HG03025 (cell line): Measurements from ENCODE around the gene UBE2QL1.

Experiments
- ATAC-seq: cut with Tn5 transposase; IDR thresholded peaks from one replicate; pipeline ENCODE4 v1.9.1; 2021; ENCODE audit warnings: mild to moderate bottlenecking, moderate library complexity; ENCODE audit not compliant: unreplicated experiment, low FRiP score

The UBE2QL1 gene, protein sequence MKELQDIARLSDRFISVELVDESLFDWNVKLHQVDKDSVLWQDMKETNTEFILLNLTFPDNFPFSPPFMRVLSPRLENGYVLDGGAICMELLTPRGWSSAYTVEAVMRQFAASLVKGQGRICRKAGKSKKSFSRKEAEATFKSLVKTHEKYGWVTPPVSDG

DNA sequence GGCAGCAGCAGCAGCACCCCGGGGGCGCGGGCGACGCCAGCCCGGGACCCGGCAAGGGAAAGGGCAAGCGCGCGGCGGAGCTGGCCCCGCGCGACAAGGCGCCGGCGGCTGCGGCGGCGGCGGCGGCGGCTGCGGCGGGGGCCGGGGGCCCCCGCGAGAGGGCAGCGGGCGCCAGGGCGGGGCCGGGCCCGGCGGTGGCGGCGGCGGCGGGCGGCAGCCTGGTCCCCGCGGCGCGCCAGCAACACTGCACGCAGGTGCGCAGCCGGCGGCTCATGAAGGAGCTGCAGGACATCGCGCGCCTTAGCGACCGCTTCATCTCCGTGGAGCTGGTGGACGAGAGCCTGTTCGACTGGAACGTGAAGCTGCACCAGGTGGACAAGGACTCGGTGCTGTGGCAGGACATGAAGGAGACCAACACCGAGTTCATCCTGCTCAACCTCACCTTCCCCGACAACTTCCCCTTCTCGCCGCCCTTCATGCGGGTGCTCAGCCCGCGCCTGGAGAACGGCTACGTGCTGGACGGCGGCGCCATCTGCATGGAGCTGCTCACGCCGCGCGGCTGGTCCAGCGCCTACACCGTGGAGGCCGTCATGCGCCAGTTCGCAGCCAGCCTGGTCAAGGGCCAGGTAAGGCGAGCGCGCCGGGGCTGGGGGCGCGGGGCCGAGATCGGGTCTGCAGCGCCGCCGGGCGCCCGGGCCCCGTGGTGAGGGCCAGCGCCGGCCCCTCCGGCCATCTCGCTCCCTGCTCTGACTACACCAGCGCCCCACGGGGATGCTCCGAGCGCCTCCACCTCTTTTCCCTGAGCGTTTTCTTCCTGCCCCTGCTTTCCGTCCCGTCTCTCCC, at the start of gene UBE2QL1:
TSS of gene UBE2QL1 (plus strand) at position 238 of the 843 bp plus-strand sequence. CDS start at position 273, 35 bp downstream.
- ATAC-seq: peak; percentile 52

DNA sequence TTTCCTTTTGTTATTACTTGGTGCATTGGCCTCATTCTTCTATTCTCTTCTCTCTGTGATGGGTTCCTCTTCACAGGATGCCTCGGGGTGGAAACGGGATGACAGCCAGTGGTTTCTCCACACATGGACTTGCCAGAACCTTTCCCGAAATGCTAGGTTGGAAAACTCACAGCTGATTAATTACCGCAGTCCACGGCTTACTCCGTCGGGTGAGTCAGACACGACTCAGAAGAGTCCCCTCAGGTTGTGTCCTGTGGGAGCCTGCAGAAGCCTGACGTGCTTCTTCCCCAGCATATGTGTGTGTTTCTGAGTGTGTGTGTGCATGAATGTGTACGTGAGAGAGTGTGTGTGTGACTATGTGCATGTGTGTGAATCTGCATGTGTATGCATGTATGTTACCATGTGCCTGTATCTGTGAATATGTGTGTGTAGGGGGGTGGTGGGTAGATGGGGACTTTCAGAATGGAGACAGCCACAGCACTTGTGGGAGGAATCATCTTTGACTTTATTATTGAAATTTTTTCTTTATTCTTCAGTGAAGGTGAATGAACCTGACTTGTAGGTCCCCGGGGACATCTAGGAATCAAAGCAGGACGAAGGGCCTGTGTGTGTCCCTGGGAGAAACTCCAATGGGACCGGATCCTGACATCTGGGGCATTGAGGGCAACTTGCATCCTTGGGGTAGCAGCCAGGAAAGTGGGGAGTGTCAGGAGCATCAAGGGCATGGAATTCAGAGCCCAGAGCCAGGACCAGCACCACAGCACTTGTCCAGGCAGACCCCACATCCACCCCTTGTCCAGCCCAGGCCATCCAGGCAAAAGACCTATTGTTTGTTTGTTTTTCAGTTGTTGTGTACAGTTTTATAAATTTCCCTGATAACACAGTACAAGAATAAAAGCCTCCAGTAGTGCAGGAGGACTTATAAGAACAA, 48.4 kb upstream of the UBE2QL1 start:
- no peak for ATAC-seq

DNA sequence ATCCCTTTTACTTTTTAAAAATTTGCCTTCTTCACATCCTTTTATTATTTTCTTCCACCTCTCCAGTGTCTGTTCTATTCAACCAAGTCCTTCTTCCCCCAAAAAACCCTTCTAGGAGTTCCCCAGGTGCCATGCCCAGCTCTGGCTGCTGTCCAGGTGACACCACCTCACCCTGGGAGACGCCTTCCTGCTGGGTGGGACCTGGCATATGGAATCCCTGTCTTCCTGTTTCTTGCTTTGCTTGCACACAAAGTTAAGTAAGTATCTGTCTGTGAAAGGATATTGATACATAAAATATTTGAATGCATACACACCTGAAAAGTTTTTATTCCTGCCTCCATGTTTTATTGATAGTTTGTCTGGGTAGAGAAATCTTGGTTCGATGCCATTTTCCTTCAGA, 47.2 kb upstream of the UBE2QL1 start:
- ATAC-seq: no peak

DNA sequence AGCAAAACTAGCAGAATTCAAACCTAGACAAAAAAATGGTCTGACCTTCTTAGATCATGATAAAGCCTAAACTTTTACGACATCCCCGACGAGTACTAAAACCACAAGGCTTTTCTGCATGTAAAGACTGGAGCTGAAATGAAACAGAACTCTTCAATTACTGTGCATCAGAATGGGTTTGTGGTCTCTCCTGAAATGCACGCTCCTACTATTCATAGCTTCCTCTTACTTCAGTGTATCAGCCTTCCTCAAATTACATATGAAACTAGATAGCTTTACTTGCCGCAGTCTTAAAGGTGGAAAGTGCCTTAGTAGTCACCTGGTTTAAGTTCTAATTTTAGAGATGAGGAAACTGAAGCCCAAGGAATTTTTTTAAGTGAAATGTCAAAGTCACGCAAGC, 45.7 kb upstream of the UBE2QL1 start:
- peak; percentile 52 for ATAC-seq

DNA sequence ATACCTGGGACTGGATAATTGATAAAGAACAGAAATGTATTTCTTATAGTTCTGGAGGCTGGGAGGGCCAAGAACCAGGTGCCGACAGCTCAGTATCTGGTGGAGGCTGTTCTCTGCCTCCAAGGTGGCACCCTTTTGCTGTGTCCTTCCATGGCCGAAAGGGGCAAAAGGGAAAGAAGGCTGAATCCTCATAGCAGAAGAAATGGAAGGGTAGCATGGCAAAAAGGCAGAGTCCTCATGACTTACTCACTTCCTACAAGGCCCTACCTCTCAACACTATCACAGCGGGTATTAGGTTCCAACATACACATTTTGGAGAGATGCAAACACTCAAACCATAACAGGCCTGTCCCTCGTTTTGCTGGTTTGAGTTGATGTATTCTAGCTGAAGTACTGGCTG, 45.2 kb upstream of the UBE2QL1 start:
- ATAC-seq: no peak

DNA sequence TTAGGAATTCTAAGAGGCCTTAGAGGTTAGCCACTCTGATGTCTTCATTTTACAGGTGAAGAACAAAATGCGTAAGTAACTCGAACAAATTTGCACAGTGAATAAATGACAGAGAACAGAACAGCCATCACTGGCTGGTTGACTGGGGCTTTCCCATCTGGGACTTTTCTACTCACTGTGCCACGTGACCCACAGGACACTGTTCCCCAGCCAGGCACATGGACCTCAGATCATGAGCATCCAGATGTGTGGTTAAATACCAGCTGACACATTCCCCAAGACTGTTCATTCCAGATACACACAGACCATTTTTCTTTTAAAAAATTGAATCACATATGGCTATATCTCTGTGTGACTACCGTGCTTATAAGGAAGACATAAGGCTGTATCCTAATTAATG, 44.5 kb upstream of the UBE2QL1 start:
- no peak for ATAC-seq

DNA sequence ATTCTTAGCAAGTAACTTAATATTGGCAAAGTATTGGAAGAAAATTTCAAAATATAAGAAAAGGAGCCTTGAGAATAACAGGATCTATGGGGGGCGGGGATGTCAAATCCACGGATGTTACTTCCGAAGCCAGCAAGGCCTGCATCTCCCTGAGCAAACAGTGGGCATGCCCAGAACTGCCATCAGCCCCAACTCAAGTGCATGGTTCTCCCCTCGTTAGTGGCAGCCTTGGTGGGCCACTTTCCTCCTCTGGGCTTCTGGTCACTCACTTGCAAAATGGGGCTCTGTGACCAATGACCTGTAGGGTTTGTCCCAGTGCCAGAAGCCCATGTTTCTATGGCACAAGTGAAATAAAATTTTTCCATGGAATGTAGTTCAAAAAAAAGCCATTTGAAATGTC, 43.1 kb upstream of the UBE2QL1 start:
- no peak for ATAC-seq

DNA sequence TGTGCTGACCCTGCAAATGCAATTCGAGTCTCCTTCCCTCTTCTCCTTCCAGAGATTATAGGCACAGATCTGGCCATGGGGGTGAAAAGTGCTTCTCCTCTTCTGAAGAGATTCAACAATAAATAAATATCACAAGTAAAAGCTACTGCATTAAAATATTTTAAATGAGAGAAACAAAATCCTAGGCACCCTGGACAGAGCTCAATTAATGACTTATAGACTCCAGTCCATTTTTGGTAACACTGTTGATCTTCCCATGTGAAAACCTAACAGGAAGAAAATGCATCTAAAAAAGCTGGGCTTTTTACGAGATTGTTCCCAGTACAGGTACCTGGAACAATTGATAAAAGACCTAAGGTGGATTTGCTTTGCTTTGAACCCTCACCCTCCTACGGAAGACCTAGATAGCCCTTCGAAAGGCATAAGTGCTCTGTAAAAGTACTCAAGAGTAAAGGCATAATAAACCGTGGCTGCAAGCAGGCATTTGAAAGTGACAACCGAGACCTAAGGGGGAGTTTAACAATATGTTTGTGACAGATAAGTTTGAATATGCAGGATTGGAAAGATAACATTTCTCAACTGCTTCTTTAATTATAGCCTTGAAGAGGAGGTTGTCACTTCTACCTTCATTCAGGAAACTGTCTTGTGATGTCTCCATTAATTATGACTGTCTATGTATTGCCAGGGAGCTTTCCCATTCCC, 41.0 kb upstream of the UBE2QL1 start:
- no peak for ATAC-seq

DNA sequence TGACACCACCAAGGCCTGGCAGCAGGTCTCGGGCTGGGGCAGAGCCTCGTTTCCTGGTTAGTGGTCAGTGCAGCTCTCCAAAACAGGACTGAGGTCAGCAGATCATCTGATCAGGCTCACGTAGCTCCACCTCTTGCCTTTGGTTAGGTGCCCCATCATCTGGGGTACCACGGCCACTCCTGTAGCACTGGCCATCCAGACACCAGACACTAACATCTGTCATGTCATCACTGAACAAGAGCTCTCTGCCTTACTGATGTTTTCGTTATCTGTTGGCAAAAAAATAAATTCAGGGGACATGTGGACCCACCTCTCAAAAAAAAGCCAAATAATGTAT, 40.4 kb upstream of the UBE2QL1 start:
- ATAC-seq: no peak

DNA sequence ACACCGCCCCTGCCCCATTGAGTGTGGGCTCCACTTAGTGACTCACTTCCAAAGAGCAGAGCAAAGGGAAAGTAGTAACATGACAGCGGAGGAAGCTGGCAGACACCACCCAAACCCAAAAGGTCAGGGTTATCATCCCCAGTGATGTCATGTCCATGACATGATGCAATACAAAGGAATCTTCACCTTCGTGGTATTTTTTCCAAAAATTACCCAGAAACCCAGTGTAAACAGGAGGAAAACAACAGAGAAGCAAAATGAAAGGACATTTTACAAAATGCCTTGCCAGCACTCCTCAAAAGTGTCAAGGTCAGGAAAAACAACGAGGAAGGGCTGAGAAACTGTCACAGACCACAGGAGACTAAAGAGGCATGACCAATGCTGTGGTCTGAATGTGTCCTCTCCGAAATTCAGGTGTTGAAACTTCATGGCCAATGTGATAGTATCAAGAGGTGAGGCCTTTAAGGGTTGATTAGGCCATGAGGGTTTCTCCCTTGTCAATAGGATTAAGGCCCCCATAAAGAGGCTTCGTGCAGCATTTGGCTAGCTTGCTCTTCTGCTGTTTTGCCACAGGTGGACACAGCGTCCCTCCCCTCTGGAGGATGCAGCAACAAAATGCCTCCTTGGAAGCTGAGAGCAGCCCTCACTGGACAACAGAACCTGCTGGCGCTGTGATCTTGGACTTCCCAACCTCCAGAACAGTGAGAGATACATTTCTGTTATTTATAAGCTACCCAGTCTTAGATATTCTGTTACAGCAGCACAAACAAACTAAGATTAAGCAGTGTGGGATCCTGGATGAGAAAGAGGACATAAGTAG, 39.8 kb upstream of the UBE2QL1 start:
- ATAC-seq: no peak

DNA sequence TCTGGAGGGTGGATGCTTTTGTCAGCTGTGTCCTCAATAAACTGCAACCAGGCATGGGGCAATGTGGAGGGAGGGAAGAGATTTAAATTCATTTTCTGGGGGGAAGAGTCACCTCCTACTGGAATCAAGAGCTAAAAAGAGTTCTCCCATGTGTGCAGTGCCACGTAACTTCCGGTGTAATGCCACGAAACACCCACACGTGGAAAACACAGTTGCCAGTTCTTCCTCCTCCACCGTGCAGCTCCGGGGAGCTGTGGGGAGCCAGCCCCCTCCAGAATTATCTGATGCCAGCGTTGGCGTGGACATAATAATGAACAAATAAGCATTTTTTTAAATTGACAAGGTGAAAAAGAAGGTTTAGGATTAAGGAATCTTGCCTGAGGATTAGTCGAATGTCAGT, 38.2 kb upstream of the UBE2QL1 start:
- no peak for ATAC-seq

DNA sequence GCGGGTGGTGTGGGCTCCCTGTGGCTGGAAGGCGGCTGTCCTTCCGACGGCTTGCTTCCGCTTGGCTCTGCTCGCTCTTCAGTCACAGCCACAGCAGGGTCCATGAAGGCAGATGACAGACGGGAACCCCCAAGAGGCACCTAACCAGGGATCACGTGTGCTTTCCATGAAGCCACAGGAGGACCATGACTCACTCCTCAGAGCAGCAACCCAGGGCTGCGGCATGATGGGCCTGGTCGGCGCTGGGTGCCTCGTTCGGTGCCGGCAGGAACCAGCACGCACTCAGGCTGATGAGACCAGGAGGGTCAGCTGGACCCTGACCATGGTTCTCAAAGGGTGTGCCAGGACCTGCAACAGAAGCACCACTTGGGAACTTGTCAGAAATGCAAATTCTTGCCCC, 37.5 kb upstream of the UBE2QL1 start:
- ATAC-seq: no peak

DNA sequence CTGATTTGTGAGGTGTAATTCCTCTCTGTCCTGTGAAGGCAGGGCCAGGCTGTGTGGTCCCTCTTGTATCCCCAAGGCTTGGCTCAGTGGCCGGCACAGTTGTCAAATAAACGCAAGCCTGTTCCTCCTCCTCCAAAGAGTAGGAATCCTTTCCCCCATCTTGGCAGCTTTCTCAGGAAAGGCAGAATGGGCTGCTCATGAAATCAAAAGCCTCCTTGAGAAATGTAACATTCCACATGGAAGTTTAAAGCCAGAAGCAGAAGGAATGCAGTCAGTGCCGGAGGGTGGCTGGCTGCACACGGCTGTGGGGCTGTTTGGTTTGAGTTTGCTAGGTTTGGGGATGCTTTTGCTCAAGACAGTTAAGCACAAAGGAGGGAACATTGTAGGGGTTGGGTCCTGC, 35.8 kb upstream of the UBE2QL1 start:
- ATAC-seq: no peak

DNA sequence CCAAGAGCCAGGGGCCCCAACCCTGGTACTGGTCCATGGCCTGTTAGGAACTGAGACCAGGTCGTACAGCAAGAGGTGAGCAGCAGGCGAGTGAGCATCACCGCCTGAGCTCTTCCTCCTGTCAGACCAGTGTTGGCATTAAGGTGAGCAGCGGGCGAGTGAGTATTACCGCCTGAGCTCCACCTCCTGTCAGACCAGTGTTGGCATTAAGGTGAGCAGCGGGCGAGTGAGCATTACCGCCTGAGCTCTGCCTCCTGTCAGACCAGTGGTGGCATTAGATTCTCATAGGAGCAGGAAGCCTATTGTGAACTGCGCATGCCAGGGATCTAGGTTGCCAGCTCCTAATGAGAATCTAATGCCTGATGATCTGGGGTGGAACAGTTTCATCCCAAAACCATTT, 31.0 kb upstream of the UBE2QL1 start:
- ATAC-seq: no peak

DNA sequence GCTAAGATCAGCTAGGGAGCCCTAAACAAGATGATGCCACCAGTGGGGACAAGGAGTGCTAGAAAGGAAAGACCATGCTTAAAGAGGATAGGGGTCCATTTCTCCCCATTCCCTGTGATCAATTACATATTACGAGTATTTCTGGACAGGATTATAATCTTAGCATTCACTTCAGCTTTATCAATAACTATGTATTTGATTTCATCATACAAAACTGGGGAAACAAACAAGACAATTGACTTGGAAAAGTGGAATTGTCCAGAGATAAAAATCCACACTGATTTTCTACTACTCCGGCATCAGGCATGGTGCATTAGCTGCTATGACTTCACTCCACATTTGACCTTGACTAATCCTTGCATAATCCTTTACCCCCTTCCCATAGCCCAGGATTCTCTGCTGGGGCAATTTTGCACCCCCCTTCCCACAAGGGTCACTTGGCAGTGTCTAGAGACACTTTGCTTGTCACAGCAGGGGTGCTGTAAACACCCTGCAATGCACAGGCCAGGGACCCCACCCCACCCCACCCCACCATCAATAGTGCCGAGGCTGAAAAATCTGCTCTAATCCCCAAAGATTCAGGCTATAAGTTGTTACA, 29.9 kb upstream of the UBE2QL1 start:
- no peak for ATAC-seq

DNA sequence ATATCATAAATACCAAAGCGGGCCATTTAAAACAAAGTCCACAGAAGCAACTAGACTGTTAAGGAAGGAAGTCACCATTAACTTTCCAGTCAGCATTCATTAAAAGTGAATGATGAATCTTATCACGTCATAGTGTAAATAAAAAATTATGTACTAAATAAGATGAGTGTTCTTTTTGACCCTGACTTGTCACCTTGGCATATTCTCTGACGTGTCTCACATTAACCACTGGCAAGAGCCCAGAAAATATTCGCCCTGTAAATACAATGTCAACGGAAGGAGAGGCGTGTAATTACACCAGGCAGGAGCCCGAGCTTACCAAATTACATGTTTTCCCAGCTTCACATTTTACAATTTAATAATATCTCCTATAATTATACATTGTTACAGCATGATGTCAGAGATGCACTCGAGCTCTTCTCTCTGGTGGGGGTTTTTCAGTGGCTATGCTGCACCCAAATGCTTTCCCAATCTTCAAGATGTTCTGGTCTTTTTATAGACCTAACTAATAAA, 29.3 kb upstream of the UBE2QL1 start:
- ATAC-seq: no peak

DNA sequence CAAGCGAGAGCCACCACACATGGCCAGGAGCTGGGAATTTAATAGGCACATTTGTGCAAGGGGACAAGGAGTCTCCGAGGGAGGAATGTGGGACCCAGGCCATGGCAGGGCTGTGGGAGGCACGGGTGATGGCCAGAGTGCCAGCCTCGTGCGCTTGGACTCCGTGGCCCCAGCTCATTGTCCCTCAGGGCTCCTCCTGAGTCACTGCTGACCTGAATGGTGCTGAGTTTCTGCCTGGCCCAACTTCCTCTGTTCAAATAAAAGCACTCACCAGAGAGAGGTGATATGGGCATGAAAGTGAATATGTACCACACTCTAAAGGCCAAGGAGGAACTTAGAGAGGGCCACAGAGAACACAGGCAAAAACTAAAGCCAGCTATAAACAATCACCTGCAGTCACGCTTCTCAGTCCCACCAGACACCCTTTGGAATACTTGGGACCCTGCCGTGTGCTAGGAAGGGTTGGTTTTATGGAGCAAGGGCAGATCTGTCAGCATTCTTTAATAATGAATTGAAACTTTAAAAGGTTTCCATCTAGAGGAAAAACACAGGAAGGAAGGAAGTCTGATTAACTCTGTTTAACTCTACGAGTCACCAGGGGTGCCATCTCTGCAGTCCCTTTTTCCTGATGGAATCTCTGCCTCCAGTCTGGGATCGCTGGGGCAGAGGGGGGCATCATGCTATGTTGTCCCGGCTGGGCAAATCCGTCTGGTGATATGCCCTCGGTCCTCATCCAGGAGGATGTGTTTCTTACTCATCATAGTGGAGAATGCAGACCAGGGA, 25.1 kb upstream of the UBE2QL1 start:
- no peak for ATAC-seq

DNA sequence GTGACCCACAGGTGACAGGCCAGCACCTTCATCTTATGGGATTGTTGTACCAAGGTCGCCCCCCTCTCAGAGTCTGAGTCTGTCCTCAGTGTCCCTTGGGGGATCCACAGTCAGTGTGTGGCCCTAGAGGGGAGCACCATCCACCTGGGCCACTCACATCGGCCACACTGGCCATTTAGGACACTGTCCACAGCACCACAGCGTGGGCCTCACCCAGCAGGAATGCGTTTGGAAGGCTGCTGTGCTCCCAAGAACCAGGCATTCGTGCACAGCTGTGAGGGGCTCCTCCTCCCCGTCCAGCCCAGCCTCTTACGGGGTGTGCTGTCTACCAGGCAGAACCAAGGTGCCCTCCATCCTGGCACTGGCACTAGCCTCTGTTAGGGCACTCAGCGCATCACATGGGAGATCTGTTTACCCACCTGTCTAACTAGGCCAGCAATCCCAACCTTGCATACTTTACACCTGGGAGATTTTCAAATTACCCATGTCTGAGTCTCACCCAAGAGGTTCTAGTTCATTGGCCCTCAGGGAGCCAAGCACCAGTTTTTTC, 24.5 kb upstream of the UBE2QL1 start:
- ATAC-seq: no peak
